CD4-positive, alpha-beta T cell (primary cell): ENCODE results near the gene SF3B2. TPM values are rescaled to one million over a fixed set of nuclear protein-coding genes. Genes with fewer than 3 reads are reported as not detected.

Experiments used
- ATAC-seq: fragments of 200-7000 bp; cut with Tn5 transposase; one replicate; pipeline ENCODE4 v1.10.0; 2022; ENCODE audit warnings: mild to moderate bottlenecking; ENCODE audit not compliant: poor library complexity
- CTCF ChIA-PET: fragments of 350-600 bp; sonication (Branson Sonifier 250); formaldehyde crosslinking; loops from one replicate; lab custom pipeline; 2021; ENCODE audit warnings: antibody characterized with exemption, inconsistent platforms; lab: Charles Lee
- POLR2A ChIA-PET: fragments of 350-600 bp; sonication (Branson Sonifier 250); formaldehyde crosslinking; loops from one replicate; lab custom pipeline; 2021; ENCODE audit warnings: antibody characterized with exemption, inconsistent platforms; lab: Charles Lee
- DNase-seq, 14 experiments: peaks; one replicate each; pipeline ENCODE4 v3.0.0-alpha.2; 2013 to 2020; ENCODE audit warnings: mixed read lengths in 2 of 14
- H3K27ac ChIP-seq, 2 donors: one replicate each; pipeline versions ENCODE4 v1.5.1 to v1.7.0; 2013; ENCODE audit warnings: low read length in 2 of 2, low read depth in 1 of 2, mild to moderate bottlenecking in 1 of 2
- H3K27me3 ChIP-seq, 2 experiments: 1 replicate in 1 of 2; 2 replicates in 1 of 2; pipeline versions ENCODE4 v1.6.1 to v1.7.0; 2013; ENCODE audit warnings: low read length in 2 of 2, control low read depth in 1 of 2, mild to moderate bottlenecking in 1 of 2, moderate library complexity in 1 of 2; ENCODE audit not compliant: insufficient read depth in 2 of 2, control insufficient read depth in 1 of 2
- H3K36me3 ChIP-seq: one replicate; pipeline ENCODE4 v1.6.1; 2013; ENCODE audit warnings: low read length, control low read depth; ENCODE audit not compliant: insufficient read depth
- H3K4me1 ChIP-seq: one replicate; pipeline ENCODE4 v1.6.1; 2013; ENCODE audit warnings: low read length, control low read depth; ENCODE audit not compliant: insufficient read depth
- H3K4me3 ChIP-seq: one replicate; pipeline ENCODE4 v1.5.1; 2013; ENCODE audit warnings: mild to moderate bottlenecking, low read length, moderate library complexity
- H3K9me3 ChIP-seq, 2 experiments: 1 replicate in 1 of 2; 2 replicates in 1 of 2; pipeline versions ENCODE4 v1.6.1 to v1.7.0; 2013; ENCODE audit warnings: low read length in 2 of 2, mild to moderate bottlenecking in 2 of 2, control low read depth in 1 of 2, moderate library complexity in 1 of 2; ENCODE audit not compliant: control insufficient read depth in 1 of 2, insufficient read depth in 1 of 2
- H3K27ac Mint-ChIP-seq: one replicate; pipeline ENCODE4 v1.8.0; 2020; ENCODE audit warnings: mixed read lengths
- H3K27me3 Mint-ChIP-seq: one replicate; pipeline ENCODE4 v1.8.0; 2021; ENCODE audit warnings: mixed read lengths
- H3K36me3 Mint-ChIP-seq: one replicate; pipeline ENCODE4 v1.8.0; 2021; ENCODE audit warnings: low read depth, mixed read lengths
- H3K4me1 Mint-ChIP-seq: one replicate; pipeline ENCODE4 v1.8.0; 2021; ENCODE audit warnings: low read depth, mixed read lengths
- H3K4me3 Mint-ChIP-seq: one replicate; pipeline ENCODE4 v1.8.0; 2020; ENCODE audit warnings: mild to moderate bottlenecking, mixed read lengths
- H3K9me3 Mint-ChIP-seq: one replicate; pipeline ENCODE4 v1.8.0; 2020; ENCODE audit warnings: mixed read lengths
- intact Hi-C, 2 experiments: fragments of 100-400 bp; cut with DNase I in 1 of 2; cut with micrococcal nuclease in 1 of 2; formaldehyde crosslinking; loops; one replicate each; pipeline versions ENCODE4 v1.15.1 to v1.9.0; 2023 to 2025; cut with DNase I, micrococcal nuclease
- total RNA-seq, 174 experiments: library from RNA in 2 of 174; stranded (reverse) in 2 of 174; gene quantifications; one replicate each; pipeline ENCODE4 v1.2.3 and lab custom pipeline; 2021 to 2026
- TF ChIP-seq, protein P1 (sequence below): fragments of 200-600 bp; IDR thresholded peaks from one replicate; pipeline ENCODE4 v1.8.0; 2022; ENCODE audit warnings: antibody characterized with exemption, mild to moderate bottlenecking

SF3B2 gene
- total RNA-seq, 2 experiments from 2014 or later = 182 to 196 TPM

DNA sequence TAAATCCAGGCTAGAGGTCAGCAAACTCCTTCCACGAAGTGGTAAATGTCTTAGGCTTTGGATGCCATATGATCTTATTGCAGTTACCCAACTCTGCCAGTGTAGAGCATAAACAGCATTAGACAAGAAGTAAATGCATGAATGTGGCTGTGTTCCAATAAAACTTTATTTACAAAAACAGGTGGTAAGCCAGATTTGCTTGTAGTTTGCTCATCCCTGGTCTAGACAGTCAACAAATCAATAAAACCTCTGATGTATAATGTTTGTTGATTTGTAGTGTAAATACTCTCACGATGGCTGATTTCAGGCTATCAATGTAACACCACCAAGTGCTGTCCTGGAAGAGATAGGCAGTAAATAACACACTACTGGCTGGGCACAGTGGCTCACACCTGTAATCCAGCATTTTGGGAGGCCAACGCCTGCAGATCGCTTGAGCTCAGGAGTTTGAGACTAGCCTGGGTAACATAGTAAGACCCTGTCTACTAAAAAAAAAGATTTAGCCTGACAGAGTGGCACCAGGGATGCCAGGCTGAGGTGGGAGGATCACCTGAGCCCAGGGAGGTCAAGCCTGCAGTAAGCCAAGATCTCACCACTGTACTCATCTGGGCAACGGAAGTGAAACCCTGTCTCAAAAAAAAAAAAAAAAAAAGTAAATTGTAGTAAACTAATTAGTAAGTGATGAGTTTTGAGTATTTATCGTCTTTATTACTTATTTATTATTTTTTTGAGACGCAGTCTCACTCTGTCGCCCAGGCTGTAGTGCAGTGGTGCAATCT lies 19.0 kb upstream of the SF3B2 start:
- H3K36me3 ChIP-seq = no peaks in the 10 kb centered on the region
- Mint-ChIP-seq H3K9me3 (no peaks in the 10 kb centered on the region), H3K27me3 (peaks cover 6% of the 10 kb centered on the region), H3K27ac (no peak overlapping the region), H3K4me3 (no peak overlapping the region), H3K4me1 (no peaks in the 10 kb centered on the region), H3K36me3 (no peaks in the 10 kb centered on the region)
- no peaks in the 10 kb centered on the region for H3K4me1 ChIP-seq
- TF ChIP-seq, protein P1, sequence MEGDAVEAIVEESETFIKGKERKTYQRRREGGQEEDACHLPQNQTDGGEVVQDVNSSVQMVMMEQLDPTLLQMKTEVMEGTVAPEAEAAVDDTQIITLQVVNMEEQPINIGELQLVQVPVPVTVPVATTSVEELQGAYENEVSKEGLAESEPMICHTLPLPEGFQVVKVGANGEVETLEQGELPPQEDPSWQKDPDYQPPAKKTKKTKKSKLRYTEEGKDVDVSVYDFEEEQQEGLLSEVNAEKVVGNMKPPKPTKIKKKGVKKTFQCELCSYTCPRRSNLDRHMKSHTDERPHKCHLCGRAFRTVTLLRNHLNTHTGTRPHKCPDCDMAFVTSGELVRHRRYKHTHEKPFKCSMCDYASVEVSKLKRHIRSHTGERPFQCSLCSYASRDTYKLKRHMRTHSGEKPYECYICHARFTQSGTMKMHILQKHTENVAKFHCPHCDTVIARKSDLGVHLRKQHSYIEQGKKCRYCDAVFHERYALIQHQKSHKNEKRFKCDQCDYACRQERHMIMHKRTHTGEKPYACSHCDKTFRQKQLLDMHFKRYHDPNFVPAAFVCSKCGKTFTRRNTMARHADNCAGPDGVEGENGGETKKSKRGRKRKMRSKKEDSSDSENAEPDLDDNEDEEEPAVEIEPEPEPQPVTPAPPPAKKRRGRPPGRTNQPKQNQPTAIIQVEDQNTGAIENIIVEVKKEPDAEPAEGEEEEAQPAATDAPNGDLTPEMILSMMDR = no peak
- H3K27ac ChIP-seq = no peak overlapping the region
- peaks cover 0 to 6% of the 10 kb centered on the region in 2 experiments for H3K27me3 ChIP-seq
- ATAC-seq (no peak), DNase-seq (no peak)
- no peak overlapping the region for H3K4me3 ChIP-seq
- ChIA-PET CTCF (no interaction called here), POLR2A (no interaction called here)
- H3K9me3 ChIP-seq = no peaks in the 10 kb centered on the region
- intact Hi-C loops = no loop called here

GRCh38 chr11:66035653-66036333 lies 16.4 kb upstream of the SF3B2 start:
- ATAC-seq (no peak), DNase-seq (no peak)
- no peaks in the 10 kb centered on the region for H3K9me3 Mint-ChIP-seq
- ChIA-PET CTCF (interaction anchor here (1.2 kb wide), 1 partner anchor 13 kb away, joined by 3 read pairs; no protein-coding TSS in a partner anchor), POLR2A (no interaction called here)
- H3K36me3 Mint-ChIP-seq = no peaks in the 10 kb centered on the region
- Histone ChIP-seq H3K27me3 (peaks cover 0 to 6% of the 10 kb centered on the region in 2 experiments), H3K4me3 (no peak overlapping the region), H3K27ac (no peak overlapping the region), H3K9me3 (no peaks in the 10 kb centered on the region), H3K36me3 (no peaks in the 10 kb centered on the region), H3K4me1 (no peaks in the 10 kb centered on the region)
- intact Hi-C loops = no loop called here
- no peak overlapping the region for H3K4me3 Mint-ChIP-seq
- H3K27ac Mint-ChIP-seq = no peak overlapping the region
- peaks cover 6% of the 10 kb centered on the region for H3K27me3 Mint-ChIP-seq
- TF ChIP-seq, protein P1 = no peak
- H3K4me1 Mint-ChIP-seq = no peaks in the 10 kb centered on the region

GRCh38 chr11:66036334-66036710 lies 15.8 kb upstream of the SF3B2 start:
- Histone ChIP-seq H3K36me3 (no peaks in the 10 kb centered on the region), H3K9me3 (no peaks in the 10 kb centered on the region), H3K27me3 (peaks cover 0 to 6% of the 10 kb centered on the region in 2 experiments), H3K4me3 (no peak overlapping the region), H3K27ac (no peak overlapping the region), H3K4me1 (no peaks in the 10 kb centered on the region)
- H3K9me3 Mint-ChIP-seq = no peaks in the 10 kb centered on the region
- intact Hi-C loops = no loop called here
- H3K4me3 Mint-ChIP-seq = no peak overlapping the region
- H3K27me3 Mint-ChIP-seq = peaks cover 6% of the 10 kb centered on the region
- H3K27ac Mint-ChIP-seq = no peak overlapping the region
- no peaks in the 10 kb centered on the region for H3K4me1 Mint-ChIP-seq
- POLR2A ChIA-PET = no interaction called here
- ATAC-seq = no peak
- TF ChIP-seq, protein P1 = no peak
- DNase-seq = no peak
- no peaks in the 10 kb centered on the region for H3K36me3 Mint-ChIP-seq
- CTCF ChIA-PET = interaction anchor here (1.2 kb wide), 1 partner anchor 14 kb away, joined by 3 read pairs; no protein-coding TSS in a partner anchor
